Measurements from ENCODE around the gene CC2D1A. TPM values are rescaled to one million over a fixed set of nuclear protein-coding genes. Genes with fewer than 3 reads are reported as not detected.
A peak's percentile ranks its signal among the peaks of the same experiment; 100 is the strongest.

Gene CC2D1A
- polyA plus RNA-seq, 1 of the 3 experiments (the other 2 are of a cell fraction): 24.2 TPM

DNA sequence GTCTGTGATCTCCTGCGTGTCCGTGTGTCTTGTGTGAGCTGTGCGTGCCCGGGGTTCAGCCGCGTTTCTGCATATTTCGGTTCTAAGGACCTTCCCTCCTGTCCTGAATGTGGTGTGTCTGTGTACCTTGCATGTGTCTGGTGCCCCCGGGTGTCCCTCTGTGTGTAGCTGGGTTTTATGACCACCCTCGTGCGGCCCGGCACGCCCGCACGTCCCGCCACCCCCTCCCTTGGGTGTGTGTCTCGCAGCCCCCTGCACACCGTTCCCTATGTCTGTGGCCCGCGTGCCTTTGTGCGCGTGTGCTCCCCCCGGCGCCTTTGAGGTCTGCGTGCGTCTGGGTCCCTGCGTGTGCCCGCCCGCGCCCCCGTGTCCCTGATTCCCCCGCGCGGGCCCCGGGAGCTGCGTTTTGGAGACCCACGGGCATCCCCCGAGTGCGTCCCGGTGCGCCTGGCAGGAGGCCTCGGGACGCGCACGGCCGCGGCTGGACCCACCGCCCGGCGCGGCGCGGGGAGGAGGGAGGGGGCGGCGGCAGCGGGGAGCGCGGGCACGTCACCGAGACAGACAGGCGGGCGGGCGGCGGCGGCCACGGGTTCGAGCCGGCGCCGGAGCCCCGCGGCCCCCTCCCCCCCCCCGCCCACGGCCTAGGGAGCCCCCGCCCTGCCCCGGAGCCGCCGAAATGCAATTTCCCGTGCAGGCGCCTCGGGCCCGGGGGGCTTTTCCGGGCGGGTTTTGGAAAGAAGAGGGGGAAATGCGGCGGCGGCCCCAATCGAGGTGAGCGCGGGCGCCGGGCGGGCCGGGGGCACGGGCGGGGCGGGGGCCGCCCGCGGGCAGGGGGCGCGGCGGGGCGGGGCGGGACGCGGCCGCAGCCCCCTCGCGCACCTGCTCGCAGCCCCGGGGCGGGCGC is 41.1 kb upstream of the CC2D1A start:
- Histone ChIP-seq H3K9me2 (no peaks in the 10 kb centered on the region), H3K4me1 (ENCODE audit: control insufficient read depth in 1 of 2, insufficient read depth in 2 of 2, low read depth in 1 of 2, low read length in 1 of 2) (peaks cover 9 to 20% of the 10 kb centered on the region in 2 experiments; a peak in 3 of 4 replicates), H3K27ac (ENCODE audit: low read depth in 2 of 2, low read length in 1 of 2) (peak overlapping the region in 1 of 2 experiments; percentile 71; a peak in 2 of 4 replicates), H4K20me1 (ENCODE audit: insufficient read depth) (no peaks in the 10 kb centered on the region), H3K9ac (peak overlapping the region; percentile 74; the same call in 1 of the 2 replicates), H3K9me3 (no peaks in the 10 kb centered on the region), H3K79me2 (ENCODE audit: insufficient read depth) (peaks cover 23% of the 10 kb centered on the region; the same call in 1 of the 2 replicates), H3K27me3 (ENCODE audit: insufficient read depth) (no peaks in the 10 kb centered on the region), H2AFZ (ENCODE audit: low read depth) (no peak overlapping the region), H3K4me2 (peak overlapping the region; percentile 87; the same call in 1 of the 2 replicates), H3K4me3 (ENCODE audit: low read depth in 2 of 2, low read length in 1 of 2) (peak overlapping the region in 1 of 2 experiments; percentile 59; a peak in 3 of 4 replicates), H3K36me3 (replicated peaks in 1 of 2; ENCODE audit: control insufficient read depth in 1 of 2, insufficient read depth in 2 of 2, low read length in 1 of 2) (no peaks in the 10 kb centered on the region), H3F3A (replicated peaks; ENCODE audit: insufficient read depth) (peaks cover 30% of the 10 kb centered on the region)
- 19% methylated on average over 24 of the region's 113 CpGs for WGBS (ENCODE audit: low lambda C conversion rate)
- no peak for TF ChIP-seq POLR2AphosphoS5 (IDR thresholded peaks at IDR 0.05; ENCODE audit: low read depth, low read length)
- TF ChIP-seq TCF12 (IDR thresholded peaks at IDR 0.05): no peak
- TF ChIP-seq, protein P1, sequence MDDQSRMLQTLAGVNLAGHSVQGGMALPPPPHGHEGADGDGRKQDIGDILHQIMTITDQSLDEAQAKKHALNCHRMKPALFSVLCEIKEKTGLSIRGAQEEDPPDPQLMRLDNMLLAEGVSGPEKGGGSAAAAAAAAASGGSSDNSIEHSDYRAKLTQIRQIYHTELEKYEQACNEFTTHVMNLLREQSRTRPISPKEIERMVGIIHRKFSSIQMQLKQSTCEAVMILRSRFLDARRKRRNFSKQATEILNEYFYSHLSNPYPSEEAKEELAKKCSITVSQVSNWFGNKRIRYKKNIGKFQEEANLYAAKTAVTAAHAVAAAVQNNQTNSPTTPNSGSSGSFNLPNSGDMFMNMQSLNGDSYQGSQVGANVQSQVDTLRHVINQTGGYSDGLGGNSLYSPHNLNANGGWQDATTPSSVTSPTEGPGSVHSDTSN (IDR thresholded peaks at IDR 0.05): no peak
- POLR2A ChIA-PET: interaction anchor here (1.7 kb wide), 1 partner anchor 25 kb away, joined by 4 read pairs; no protein-coding TSS in a partner anchor
- peak; percentile 85 for DNase-seq
- CTCF ChIA-PET: interaction anchor here (0.7 to 8.2 kb wide), 8 partner anchors 13 to 207 kb away, joined by 3 to 133 read pairs (median 12); partner anchors contain the start of gene MISP3

DNA sequence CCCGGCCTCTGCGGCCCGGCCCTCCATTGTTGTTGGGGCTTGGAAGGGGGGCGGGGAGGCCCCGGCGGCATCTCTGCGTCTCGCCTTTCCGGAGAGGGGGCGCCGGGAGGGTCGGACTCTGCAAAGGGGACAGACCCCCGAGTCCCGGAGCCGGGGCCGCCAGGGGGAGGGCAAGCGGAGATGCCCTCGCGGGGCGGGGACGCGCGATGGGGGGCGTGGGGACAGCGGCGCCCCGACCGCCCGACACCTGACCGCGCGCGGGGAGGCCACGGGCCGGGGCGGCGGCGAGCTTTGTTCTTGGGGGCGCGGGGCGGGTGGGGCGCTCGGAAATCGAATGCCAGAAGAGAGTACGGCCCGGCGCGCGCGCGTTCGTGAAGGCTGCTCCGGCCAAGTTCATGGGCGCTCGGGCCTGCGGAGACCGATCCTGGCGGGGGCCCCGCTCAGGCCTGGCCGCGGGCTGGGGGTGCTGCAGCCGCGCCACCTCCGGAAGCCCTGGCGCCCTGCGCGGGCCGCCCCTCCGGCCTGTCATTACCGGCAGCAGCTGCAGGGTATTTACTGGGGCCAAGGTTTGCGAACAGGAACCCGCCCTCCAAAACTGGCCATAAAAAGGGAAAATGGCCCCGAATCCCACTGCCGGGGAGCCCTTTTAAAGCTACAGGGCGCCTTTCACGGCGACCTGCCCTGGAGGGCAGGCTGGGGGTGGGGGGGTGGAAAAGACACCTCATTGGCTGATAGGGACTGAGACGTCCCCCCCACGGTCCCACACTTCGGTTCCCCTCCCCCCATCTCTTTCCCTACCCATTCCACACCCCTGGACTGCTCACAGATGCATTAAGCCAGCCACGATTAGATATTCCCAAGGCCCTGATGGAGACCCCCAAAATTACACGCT is 40.2 kb upstream of the CC2D1A start:
- POLR2A ChIA-PET: interaction anchor here (0.5 to 1.7 kb wide), 5 partner anchors 19 to 282 kb away, joined by 3 to 4 read pairs (median 3); no protein-coding TSS in a partner anchor
- H3K4me2 ChIP-seq: peak overlapping the region; percentile 87
- peaks cover 30% of the 10 kb centered on the region for H3F3A ChIP-seq (replicated peaks; ENCODE audit: insufficient read depth)

More for the DNA sequence above, 40.2 kb upstream of the CC2D1A start:
- Histone ChIP-seq H3K4me1 (ENCODE audit: control insufficient read depth in 1 of 2, insufficient read depth in 2 of 2, low read depth in 1 of 2, low read length in 1 of 2) (peaks cover 9 to 21% of the 10 kb centered on the region in 2 experiments; a peak in 3 of 4 replicates), H3K36me3 (replicated peaks in 1 of 2; ENCODE audit: control insufficient read depth in 1 of 2, insufficient read depth in 2 of 2, low read length in 1 of 2) (no peaks in the 10 kb centered on the region), H3K27me3 (ENCODE audit: insufficient read depth) (no peaks in the 10 kb centered on the region), H3K9me2 (no peaks in the 10 kb centered on the region), H4K20me1 (ENCODE audit: insufficient read depth) (no peaks in the 10 kb centered on the region), H3K27ac (ENCODE audit: low read depth in 2 of 2, low read length in 1 of 2) (peak overlapping the region in 1 of 2 experiments; percentile 71; a peak in 2 of 4 replicates), H3K4me3 (ENCODE audit: low read depth in 2 of 2, low read length in 1 of 2) (peak overlapping the region; percentile 59 to 70), H2AFZ (ENCODE audit: low read depth) (peak overlapping the region; percentile 59; the same call in 1 of the 2 replicates), H3K9me3 (no peaks in the 10 kb centered on the region), H3K9ac (peak overlapping the region; percentile 74), H3K79me2 (ENCODE audit: insufficient read depth) (peaks cover 23% of the 10 kb centered on the region; the same call in 1 of the 2 replicates)
- TF ChIP-seq JUND (IDR thresholded peaks at IDR 0.05) (no peak), EZH2phosphoT487 (IDR thresholded peaks at IDR 0.05; ENCODE audit: borderline replicate concordance, low read depth) (no peak), YY1 (IDR thresholded peaks at IDR 0.05; ENCODE audit: low read depth) (0 out of 2 replicates have a peak, but pooled peaks have one; percentile 29), NFIC (IDR thresholded peaks at IDR 0.05; ENCODE audit: borderline replicate concordance) (no peak), CHD2 (IDR thresholded peaks at IDR 0.05; ENCODE audit: low read length, partially characterized antibody) (peak; percentile 35), POLR2AphosphoS5 (IDR thresholded peaks at IDR 0.05; ENCODE audit: low read depth, low read length) (peak; percentile 33; the same call in 1 of the 2 replicates), FOXM1 (IDR thresholded peaks at IDR 0.05; ENCODE audit: low read depth) (no peak)
- DNase-seq: peak; percentile 81
- WGBS (ENCODE audit: low lambda C conversion rate): 7% methylated on average over 25 of the region's 82 CpGs
- CTCF ChIA-PET: interaction anchor here (0.8 to 8.2 kb wide), 7 partner anchors 12 to 206 kb away, joined by 3 to 133 read pairs (median 3); no protein-coding TSS in a partner anchor
